KG1 (cell line): ENCODE data around the gene FAM131A.

ENCODE experiments used
- DNase-seq: peaks from one replicate; lab custom pipeline; 2025; lab: John Stamatoyannopoulos, UW

Gene FAM131A

DNA sequence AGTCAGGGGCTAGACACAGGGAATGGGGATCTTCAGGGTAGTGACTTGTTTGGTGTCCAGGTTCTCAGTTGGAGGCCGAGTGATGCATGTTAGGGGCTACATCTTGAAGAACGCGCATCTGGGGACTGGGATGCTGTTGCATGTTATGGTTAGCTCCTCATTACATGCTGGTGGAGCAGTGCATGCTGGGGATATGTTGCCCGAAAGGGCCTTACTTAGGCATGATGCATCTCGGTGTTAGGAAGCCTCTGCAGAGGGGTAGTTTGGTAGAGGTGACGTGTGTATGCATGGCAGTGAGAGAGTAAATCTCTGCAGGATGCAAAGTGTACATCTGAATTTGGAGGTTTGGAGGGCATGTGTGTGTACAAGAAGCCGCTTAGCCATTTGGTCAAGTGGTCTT lies 20.6 kb upstream of the FAM131A start:
- no peak for DNase-seq

DNA sequence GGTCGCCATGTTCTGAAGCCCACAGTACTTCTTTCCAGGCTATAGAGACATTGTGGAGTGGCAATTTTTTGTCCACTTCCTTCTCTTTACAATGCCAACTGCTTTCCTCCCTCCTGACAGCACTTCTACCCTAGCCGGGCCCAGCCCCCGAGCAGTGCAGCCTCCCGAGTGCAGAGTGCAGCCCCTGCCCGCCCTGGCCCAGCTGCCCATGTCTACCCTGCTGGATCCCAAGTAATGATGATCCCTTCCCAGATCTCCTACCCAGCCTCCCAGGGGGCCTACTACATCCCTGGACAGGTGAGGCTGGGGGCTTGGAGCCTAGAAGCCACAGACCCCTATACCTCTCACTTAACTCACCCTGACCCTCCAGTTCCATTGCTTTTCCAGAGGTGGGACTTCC lies 20.2 kb upstream of the FAM131A start:
- DNase-seq, result no peak

DNA sequence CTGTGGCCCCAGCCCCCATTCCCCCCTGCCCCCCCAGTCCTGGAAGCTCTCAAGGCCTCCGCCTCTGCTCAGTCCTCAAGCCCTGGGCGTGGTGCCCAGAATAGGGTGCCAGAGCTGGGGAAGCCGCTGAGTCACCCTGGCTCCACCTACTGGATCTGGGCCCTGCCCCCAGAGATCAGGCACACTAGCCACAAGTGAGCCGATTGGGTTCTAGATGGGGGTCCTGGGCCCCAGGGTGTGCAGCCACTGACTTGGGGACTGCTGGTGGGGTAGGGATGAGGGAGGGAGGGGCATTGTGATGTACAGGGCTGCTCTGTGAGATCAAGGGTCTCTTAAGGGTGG lies 17.3 kb upstream of the FAM131A start:
- DNase-seq, result no peak

DNA sequence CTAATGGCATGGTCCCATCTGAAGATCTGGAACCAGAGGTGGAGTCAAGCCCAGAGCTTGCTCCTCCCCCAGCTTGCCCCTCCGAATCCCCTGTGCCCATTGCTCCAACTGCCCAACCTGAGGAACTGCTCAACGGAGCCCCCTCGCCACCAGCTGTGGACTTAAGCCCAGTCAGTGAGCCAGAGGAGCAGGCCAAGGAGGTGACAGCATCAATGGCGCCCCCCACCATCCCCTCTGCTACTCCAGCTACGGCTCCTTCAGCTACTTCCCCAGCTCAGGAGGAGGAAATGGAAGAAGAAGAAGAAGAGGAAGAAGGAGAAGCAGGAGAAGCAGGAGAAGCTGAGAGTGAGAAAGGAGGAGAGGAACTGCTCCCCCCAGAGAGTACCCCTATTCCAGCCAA lies 15.7 kb upstream of the FAM131A start:
- no peak for DNase-seq

DNA sequence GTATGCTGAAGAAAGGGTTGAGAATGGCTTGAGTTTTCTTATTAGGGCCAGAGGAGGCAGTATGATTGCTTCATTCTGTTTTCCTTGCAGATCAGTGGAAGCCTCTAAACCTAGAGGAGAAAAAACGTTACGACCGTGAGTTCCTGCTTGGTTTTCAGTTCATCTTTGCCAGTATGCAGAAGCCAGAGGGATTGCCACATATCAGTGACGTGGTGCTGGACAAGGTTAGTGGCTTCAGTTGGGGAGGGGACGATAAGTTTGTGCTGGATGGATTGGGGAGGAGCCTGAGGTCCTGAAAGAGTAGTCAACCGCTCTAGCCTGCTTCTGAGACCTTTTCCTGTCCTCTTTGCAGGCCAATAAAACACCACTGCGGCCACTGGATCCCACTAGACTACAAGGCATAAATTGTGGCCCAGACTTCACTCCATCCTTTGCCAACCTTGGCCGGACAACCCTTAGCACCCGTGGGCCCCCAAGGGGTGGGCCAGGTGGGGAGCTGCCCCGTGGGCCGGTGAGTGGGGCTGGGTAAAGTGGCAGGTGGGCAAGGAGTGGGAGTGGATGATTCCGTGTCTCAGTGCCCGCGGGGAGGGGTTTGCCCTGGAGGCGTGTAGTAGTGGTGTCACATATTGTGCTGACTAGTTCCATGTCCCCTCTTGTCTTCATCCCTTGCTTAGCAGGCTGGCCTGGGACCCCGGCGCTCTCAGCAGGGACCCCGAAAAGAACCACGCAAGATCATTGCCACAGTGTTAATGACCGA lies 14.5 kb upstream of the FAM131A start:
- DNase-seq, result no peak

DNA sequence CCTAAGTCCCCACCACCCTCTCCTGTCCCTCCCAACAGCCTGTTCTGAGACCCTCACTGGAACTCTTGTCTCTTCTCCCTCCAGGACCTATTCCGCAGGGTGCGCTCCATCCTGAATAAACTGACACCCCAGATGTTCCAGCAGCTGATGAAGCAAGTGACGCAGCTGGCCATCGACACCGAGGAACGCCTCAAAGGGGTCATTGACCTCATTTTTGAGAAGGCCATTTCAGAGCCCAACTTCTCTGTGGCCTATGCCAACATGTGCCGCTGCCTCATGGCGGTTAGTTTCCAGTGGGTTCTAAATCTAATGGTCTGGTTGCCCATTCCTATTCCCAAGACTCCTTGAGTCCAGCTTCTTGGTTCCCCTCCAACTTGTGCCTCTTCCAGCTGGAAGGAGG lies 13.7 kb upstream of the FAM131A start:
- DNase-seq, result no peak

DNA sequence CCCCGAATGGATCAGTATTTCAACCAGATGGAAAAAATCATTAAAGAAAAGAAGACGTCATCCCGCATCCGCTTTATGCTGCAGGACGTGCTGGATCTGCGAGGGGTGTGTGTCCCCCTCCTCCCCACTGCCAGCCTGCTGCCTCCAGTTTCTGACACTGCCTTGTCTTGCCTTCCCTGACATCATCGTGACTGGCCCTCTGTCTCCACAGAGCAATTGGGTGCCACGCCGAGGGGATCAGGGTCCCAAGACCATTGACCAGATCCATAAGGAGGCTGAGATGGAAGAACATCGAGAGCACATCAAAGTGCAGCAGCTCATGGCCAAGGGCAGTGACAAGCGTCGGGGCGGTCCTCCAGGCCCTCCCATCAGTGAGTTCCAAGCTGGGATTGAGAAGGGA lies 12.1 kb upstream of the FAM131A start:
- no peak for DNase-seq

DNA sequence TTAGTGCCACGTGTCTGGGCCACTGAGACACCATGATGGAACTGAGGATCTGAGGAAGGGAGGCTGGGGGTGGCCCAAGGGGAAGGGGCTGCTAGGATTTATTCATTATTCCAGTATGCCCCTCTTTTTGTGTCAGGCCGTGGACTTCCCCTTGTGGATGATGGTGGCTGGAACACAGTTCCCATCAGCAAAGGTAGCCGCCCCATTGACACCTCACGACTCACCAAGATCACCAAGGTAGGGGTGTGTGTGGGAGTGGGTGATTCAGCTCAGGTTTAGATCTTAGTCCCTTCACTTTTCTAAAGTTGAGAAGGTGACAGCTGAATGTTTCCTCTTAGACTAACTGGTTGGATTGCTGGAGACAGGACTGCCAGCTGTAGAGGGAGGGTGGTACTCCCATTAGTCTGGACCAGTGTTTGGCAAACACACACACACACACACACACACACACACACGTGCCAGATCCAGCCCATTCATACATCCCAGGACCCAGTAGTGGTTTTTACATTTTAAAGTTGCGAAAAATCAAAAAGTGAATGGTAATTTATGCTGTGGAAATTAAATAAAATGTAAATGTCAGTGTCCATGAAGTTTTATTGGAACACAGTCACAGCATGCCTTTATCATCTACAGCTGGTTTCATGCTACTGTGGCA lies 11.6 kb upstream of the FAM131A start:
- no peak for DNase-seq

DNA sequence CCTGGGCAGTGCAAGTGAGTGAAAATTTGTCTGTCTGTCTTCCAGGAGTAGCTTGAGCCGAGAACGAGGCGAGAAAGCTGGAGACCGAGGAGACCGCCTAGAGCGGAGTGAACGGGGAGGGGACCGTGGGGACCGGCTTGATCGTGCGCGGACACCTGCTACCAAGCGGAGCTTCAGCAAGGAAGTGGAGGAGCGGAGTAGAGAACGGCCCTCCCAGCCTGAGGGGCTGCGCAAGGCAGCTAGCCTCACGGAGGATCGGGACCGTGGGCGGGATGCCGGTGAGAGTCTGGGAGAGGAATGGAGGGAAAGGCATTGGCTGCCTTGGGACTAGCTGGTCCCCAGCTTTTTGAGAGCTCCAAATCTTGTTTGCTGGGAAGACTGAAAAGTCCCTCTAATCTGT lies 10.2 kb upstream of the FAM131A start:
- no peak for DNase-seq

DNA sequence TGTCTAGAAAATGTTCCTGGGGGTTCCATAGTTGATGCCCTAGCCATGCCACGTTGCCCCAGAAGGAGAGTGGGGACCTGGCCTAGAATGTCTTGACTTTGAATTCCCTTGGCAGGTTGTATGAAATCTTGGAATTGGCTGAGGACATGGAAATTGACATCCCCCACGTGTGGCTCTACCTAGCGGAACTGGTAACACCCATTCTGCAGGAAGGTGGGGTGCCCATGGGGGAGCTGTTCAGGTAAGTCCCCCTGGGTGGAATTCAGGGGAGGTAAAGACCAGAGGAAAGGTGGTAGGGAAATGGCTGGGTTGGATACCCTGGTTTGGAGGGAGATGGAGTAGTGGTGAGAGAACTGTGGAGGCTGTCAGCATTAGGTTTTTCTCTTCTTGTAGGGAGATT lies 8.9 kb upstream of the FAM131A start:
- no peak for DNase-seq

DNA sequence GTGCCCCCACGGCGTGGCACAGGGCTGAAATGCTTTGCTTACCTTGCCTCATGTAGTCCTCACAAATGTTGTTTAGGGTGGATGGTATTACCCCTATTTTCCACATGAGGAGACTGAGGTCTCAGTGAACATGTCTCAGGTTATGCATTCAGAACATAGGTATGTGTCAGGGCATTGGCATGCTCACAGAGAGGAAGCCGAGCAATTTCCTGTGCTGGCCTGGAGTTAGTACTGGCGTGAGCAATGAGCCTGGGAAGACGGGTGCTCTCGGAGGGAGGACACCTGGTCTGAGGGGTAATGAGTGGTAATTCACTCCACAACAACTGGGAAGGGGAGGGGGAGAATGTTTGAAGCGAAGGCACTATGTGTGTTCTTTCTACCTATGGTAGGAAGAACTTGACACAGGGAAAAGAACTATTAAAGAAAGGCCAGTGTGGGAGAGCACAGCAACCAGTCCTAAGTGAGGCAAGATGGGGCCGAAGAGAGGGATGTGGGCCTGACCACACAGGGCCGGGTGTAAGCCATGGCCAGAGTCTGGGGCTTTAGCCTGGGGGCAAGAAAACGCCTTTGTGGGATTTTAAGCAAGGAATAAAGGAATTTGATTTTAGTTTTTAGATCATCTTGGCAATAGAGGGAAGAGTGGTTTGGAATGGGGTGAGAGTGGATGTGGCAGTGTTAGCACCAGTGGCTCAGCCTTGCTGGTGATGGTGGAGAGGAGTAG lies 4.9 kb upstream of the FAM131A start:
- DNase-seq, result no peak

DNA sequence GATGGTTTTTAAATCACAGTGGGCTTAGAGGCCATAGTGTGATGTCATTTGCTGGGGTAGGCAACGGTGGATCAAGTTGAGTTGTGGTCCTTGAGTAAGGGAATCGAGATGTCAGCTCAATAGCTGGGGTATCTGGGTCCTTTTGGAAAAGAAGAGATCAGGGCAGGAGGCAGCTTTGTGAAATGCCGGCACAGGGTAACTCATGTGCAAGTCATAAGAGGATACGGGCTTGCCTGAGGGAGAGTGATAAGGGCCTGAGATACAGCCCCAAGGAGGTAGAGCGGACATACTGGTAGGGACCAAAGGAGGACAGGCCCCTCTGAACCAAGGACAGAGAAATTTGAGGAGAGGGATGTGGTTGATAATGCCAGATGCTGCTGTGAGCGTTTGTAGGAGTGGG lies 4.2 kb upstream of the FAM131A start:
- no peak for DNase-seq

DNA sequence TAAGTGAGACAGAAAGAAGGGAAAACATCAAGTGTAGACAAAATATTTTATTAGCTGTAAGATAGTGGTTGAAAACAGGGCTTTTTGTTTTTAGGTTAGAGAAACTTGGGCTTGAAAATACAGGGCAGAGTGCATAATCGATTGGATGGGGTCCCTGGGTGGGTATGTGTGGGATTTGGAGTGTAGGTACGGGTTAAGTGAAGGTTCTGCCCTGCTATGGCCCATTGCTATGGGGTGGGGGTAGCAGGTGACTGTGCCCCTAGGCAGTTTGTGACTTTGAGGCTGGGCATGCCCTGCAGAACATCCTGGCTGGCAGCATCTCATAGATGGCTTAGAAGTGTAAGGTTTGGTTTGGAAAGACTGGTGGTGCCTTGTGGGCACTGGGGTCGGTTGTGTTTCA lies 3.7 kb upstream of the FAM131A start:
- DNase-seq, result no peak

DNA sequence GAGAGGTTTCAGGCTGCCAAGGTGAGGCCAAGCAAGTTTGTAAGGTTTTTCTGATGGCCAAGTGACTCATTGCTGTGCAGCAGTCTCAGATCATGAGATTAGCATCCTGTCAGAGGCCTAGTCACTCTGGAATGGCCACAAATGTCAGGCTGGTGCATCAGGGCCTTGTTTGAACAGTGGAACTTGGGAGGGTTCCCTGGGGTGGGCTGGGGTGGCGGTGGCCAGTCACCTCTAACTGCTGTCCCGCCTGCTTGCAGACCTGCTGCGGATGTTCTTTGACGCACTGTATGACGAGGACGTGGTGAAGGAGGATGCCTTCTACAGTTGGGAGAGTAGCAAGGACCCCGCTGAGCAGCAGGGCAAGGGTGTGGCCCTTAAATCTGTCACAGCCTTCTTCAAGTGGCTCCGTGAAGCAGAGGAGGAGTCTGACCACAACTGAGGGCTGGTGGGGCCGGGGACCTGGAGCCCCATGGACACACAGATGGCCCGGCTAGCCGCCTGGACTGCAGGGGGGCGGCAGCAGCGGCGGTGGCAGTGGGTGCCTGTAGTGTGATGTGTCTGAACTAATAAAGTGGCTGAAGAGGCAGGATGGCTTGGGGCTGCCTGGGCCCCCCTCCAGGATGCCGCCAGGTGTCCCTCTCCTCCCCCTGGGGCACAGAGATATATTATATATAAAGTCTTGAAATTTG lies 2.8 kb upstream of the FAM131A start:
- DNase-seq, result no peak

DNA sequence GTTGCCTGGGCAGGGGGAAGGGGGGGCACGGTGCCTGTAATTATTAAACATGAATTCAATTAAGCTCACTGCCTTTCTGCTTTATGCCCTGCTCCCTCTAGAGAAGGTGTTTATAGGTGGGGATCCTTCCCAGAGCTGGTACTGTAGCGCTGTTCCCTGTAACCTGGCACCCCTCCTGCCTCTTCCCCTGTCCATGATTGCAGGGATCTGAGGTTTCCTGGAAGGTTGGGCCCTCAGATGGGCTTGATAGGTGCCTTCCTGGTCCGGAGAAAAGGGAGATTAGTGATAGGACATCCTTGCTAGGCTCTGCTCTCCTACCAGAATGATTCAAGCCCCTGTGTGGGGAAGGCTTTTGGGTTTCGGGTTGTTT lies 2.1 kb upstream of the FAM131A start:
- no peak for DNase-seq

DNA sequence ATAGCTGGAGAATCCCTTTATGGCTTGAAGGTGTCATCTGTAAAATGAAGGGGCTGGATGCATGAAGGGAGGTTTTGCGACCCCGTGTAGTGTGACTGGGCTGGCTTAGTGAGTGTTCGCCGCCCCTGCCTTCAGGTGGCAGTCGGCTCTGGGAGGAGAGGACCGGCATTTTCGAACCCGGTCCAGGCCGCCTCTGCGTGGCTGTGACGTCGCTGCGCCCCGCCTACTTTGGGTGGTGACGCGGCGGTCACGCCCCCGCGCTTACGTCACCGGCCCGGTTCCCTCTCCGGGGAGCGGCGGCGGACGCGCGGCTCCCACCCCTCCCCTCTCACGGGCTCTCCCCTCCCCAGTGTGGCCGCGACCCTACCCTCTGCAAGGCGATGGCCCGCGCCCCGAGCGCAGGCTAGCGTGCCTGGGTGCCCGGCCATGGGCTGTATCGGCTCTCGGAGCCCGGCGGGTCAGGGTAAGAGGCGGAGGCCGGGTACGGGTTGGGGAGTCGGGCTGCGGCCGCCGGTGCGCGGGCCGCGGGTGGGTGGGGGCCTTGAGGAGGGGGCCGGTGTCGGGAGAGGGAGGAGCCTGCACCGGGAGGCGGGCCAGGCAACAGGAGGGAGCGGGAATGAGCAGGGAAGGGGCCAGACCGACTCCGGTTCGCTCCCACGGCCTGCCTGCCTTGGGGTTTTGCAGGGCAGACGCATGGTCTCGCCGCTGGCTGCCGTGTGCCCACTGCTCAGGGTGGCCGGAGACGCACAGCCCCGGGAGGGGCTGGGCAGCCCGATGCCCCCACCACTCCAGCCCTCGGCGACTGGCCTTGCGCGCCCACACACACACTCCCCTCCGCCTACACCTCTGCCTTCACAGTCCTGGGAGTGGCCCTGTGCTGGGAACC lies 1.5 kb upstream of the FAM131A start:
- DNase-seq, result no peak

DNA sequence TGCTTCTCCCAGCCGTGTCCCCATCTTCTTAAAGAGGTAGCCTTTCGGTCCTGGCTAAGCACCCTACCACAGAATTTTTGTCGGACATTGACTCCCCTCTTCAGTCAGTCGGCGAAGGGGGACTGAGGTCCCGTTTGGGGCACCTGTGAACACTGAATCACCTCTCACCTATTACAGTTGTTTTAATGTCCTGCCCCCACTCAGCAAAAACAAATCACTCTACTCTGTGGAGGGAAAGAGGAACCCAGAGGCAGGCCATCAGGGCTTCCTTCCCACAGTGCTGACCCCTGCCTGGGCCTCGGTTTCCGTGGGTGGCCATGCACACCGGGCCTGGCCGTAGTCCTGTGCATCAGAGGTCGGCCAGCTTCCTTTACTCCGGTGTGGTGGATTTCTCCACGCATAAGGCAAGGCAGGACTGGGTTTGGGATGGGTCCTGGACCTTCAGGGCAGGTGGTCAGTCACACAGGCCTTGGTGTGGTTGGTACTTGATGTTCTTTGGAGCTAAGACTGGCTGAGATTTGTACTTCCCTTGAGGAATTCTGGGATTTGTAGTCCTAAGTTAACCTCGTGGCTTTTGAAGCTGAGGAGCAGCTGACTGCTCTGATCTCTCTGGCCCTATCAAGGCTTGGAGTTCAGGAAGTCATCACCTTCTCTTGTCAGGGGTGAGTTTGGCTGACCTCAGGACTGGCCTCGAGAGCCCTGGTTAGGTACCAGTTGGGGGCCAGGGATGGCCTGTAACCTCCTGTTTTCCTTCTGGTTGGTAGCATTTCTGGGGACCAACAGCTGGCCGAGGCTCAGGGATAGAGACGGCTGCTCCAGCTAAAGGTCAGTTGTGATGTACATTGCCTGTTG lies 627 bp upstream of the FAM131A start:
- DNase-seq, result no peak

DNA sequence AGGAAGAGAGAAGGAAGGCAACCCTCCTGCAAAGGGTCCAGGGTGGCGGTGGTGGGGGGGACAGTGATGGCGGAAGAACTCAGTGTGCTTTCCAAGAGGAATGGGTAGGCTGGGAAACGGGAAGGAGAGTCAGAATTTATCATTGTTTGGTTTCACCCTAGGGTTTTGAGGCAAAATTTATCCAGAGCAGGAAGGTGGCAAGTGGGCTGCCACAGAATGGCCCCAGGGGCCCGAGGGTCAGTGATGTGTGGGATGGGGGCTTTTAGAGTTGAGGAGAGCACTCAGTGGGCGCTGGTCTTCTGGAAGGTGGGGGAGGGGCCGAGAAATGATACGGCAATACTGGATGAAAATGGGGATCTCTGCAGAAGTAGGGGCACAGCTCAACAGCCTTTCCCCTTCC lies 581 bp downstream of the FAM131A start:
- DNase-seq, result no peak

DNA sequence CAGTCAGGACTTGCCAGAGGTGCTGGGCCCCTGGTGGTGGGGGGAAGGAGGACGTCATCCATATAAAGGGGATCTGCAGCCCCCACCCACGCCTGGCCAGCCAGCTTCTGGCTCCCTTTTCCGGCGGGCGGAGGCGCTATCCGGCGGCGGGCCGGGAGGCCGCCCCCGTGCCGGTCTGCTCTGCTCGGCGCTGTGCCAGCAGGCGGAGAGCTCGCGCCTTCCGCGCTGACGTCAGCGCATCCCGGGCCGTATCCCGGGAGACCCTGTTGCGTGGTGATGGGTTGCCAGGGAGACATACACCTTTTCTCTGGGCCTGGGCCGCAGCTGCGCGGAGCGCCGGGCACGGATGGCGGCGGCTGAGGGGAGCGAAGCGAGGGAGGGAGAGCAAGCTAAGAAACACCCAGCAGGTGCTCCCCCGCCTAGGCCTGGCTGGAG lies 1.1 kb downstream of the FAM131A start:
- no peak for DNase-seq

DNA sequence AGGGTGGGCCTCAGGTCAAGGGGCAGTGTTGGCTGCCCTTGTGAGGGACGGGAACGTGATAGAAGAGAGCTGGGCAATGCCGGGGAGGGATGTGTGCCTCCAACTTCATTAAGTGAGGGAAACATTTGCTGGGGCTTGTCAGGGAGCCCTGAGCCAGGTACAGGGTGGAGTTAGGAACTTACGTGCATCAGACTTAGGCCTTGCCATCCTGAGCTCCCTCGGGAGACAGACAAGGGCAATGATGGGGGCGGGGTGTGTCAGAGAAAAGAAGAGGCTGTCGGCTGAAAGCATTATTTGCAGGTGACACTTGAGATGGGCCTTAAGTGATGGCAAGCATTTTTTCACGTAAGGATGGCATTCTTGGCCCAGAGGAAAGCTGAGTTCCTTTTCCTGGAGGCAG lies 1.6 kb downstream of the FAM131A start:
- no peak for DNase-seq
